Measurements from ENCODE around the gene ZNF716.

Gene ZNF716

GRCh38 chr7:57407125-57407524 is 42.9 kb upstream of the ZNF716 start:
- Histone ChIP-seq H3K27me3 (replicated peaks; ENCODE audit: control insufficient read depth, insufficient read depth, low read length) (no peaks in the 10 kb centered on the region), H3K36me3 (ENCODE audit: control insufficient read depth, insufficient read depth, low read length) (no peaks in the 10 kb centered on the region), H3K4me3 (replicated peaks; ENCODE audit: low read depth, low read length) (no peak overlapping the region)
- TF ChIP-seq, protein P1, sequence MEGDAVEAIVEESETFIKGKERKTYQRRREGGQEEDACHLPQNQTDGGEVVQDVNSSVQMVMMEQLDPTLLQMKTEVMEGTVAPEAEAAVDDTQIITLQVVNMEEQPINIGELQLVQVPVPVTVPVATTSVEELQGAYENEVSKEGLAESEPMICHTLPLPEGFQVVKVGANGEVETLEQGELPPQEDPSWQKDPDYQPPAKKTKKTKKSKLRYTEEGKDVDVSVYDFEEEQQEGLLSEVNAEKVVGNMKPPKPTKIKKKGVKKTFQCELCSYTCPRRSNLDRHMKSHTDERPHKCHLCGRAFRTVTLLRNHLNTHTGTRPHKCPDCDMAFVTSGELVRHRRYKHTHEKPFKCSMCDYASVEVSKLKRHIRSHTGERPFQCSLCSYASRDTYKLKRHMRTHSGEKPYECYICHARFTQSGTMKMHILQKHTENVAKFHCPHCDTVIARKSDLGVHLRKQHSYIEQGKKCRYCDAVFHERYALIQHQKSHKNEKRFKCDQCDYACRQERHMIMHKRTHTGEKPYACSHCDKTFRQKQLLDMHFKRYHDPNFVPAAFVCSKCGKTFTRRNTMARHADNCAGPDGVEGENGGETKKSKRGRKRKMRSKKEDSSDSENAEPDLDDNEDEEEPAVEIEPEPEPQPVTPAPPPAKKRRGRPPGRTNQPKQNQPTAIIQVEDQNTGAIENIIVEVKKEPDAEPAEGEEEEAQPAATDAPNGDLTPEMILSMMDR (IDR thresholded peaks at IDR 0.05; ENCODE audit: insufficient read depth, low read length, poor library complexity, severe bottlenecking), result no peak
- no peak for DNase-seq (ENCODE audit: extremely low read depth, insufficient read length)

DNA sequence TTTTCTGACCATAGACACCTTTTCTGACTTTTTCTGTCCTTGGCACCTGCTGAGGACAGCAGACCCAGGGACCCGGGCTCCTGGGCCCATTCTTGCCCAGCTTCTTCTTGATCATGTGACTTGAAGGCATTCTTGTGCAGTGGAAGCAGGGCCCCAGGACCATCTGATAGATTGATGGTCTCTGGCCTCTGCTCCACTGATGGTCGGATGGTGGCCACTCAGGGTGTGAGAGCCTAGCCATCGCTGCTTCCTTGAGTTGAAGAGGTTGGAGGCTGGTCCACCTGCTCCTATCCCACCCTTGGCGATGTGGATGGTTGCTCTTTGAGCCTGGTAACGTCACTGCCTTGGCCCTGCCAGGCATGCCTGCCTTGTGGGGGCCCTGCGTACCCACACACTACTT is 37.8 kb upstream of the ZNF716 start:
- H3K4me3 ChIP-seq (replicated peaks; ENCODE audit: low read depth, low read length), result no peak overlapping the region
- no peaks in the 10 kb centered on the region for H3K27me3 ChIP-seq (replicated peaks; ENCODE audit: control insufficient read depth, insufficient read depth, low read length)
- DNase-seq (ENCODE audit: extremely low read depth, insufficient read length), result no peak
- TF ChIP-seq, protein P1 (IDR thresholded peaks at IDR 0.05; ENCODE audit: insufficient read depth, low read length, poor library complexity, severe bottlenecking), result no peak
- no peaks in the 10 kb centered on the region for H3K36me3 ChIP-seq (ENCODE audit: control insufficient read depth, insufficient read depth, low read length)

GRCh38 chr7:57412618-57413017 is 37.4 kb upstream of the ZNF716 start:
- TF ChIP-seq, protein P1 (IDR thresholded peaks at IDR 0.05; ENCODE audit: insufficient read depth, low read length, poor library complexity, severe bottlenecking), result no peak
- DNase-seq (ENCODE audit: extremely low read depth, insufficient read length), result no peak
- no peaks in the 10 kb centered on the region for H3K36me3 ChIP-seq (ENCODE audit: control insufficient read depth, insufficient read depth, low read length)
- H3K27me3 ChIP-seq (replicated peaks; ENCODE audit: control insufficient read depth, insufficient read depth, low read length), result no peaks in the 10 kb centered on the region
- no peak overlapping the region for H3K4me3 ChIP-seq (replicated peaks; ENCODE audit: low read depth, low read length)

- TF ChIP-seq, protein P1 (IDR thresholded peaks at IDR 0.05; ENCODE audit: insufficient read depth, low read length, poor library complexity, severe bottlenecking), result no peak
- Histone ChIP-seq H3K27me3 (replicated peaks; ENCODE audit: control insufficient read depth, insufficient read depth, low read length) (no peaks in the 10 kb centered on the region), H3K4me3 (replicated peaks; ENCODE audit: low read depth, low read length) (no peak overlapping the region), H3K36me3 (ENCODE audit: control insufficient read depth, insufficient read depth, low read length) (no peaks in the 10 kb centered on the region)
- no peak for DNase-seq (ENCODE audit: extremely low read depth, insufficient read length)
Measured at GRCh38 chr7:57413529-57414398, 36.2 kb upstream of the ZNF716 start.

DNA sequence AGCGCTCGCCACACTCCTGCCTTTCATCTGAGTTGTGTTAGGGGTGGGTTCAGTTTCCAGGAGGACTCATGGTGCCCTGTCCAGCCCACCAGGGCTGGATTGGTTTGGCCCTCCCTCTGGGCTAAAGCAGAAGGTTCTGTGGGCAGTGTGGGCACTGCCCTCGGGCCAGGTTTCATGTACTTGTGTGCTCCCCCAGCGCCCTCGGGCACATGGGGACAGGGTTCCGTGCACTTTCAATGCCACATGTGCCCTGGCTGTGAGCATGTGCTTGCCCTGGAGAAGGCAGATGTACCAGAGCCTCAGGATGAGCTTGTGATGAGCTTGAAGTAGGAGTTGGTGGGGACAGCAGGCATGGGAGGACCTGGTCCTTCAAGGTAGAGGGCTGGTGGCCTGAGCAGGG is 35.6 kb upstream of the ZNF716 start:
- TF ChIP-seq, protein P1 (IDR thresholded peaks at IDR 0.05; ENCODE audit: insufficient read depth, low read length, poor library complexity, severe bottlenecking), result no peak
- no peak overlapping the region for H3K4me3 ChIP-seq (replicated peaks; ENCODE audit: low read depth, low read length)
- no peak for DNase-seq (ENCODE audit: extremely low read depth, insufficient read length)
- no peaks in the 10 kb centered on the region for H3K36me3 ChIP-seq (ENCODE audit: control insufficient read depth, insufficient read depth, low read length)
- H3K27me3 ChIP-seq (replicated peaks; ENCODE audit: control insufficient read depth, insufficient read depth, low read length), result no peaks in the 10 kb centered on the region

All from GM06990 (cell line).